ENCODE data around the gene UBALD2.
"Not testable (repeated sequence)": the region's sequence is repeated elsewhere in the genome, so short reads cannot be mapped to it uniquely, and the experiment has no call there.

UBALD2 gene

GRCh38 chr17:76223802-76224201, 41.3 kb upstream of the UBALD2 start:
- no peak overlapping the region for H3K4me2 ChIP-seq (ENCODE audit: low read depth, low read length)
- no peak overlapping the region for H3K27ac ChIP-seq (ENCODE audit: low read length)
- H3K36me3 ChIP-seq (replicated peaks; ENCODE audit: insufficient read depth, low read length), result no peaks in the 10 kb centered on the region
- H3K4me1 ChIP-seq (ENCODE audit: low read length), result no peaks in the 10 kb centered on the region
- H3K4me3 ChIP-seq (ENCODE audit: low read length), result no peak overlapping the region
- no peak overlapping the region for H2AFZ ChIP-seq (ENCODE audit: low read length)
- H3K27me3 ChIP-seq (replicated peaks; ENCODE audit: insufficient read depth, low read length), result no peaks in the 10 kb centered on the region
- no peaks in the 10 kb centered on the region for H4K20me1 ChIP-seq (ENCODE audit: insufficient read depth, low read length)
- no peak for TF ChIP-seq EZH2 (optimal IDR thresholded peaks at IDR 0.05; ENCODE audit: low read depth, low read length)
- no peak for TF ChIP-seq EZH2phosphoT487 (IDR thresholded peaks at IDR 0.05; ENCODE audit: low read length)
- no peaks in the 10 kb centered on the region for H3K79me2 ChIP-seq (ENCODE audit: low read length)
- no peaks in the 10 kb centered on the region for H3K9me3 ChIP-seq (replicated peaks; ENCODE audit: insufficient read depth, low read length)
- no peaks in the 10 kb centered on the region for H3K9me2 ChIP-seq (replicated peaks; ENCODE audit: insufficient read depth, low read length)
- H3F3A ChIP-seq (ENCODE audit: insufficient read depth, low read length), result no peaks in the 10 kb centered on the region
- no peak for DNase-seq
- H3K9ac ChIP-seq (ENCODE audit: low read length), result no peak overlapping the region

GRCh38 chr17:76225373-76226086, 39.6 kb upstream of the UBALD2 start:
- H3K4me2 ChIP-seq (ENCODE audit: low read depth, low read length); H3K4me3 ChIP-seq (ENCODE audit: low read length): not testable (repeated sequence)

GRCh38 chr17:76226749-76227148, 38.4 kb upstream of the UBALD2 start:
- not testable (repeated sequence) for H3K27me3 ChIP-seq (replicated peaks; ENCODE audit: insufficient read depth, low read length); H3F3A ChIP-seq (ENCODE audit: insufficient read depth, low read length); H3K27ac ChIP-seq (ENCODE audit: low read length); H3K4me3 ChIP-seq (ENCODE audit: low read length); H3K4me1 ChIP-seq (ENCODE audit: low read length); H3K36me3 ChIP-seq (replicated peaks; ENCODE audit: insufficient read depth, low read length); H3K9ac ChIP-seq (ENCODE audit: low read length); H3K9me3 ChIP-seq (replicated peaks; ENCODE audit: insufficient read depth, low read length); H3K4me2 ChIP-seq (ENCODE audit: low read depth, low read length); H2AFZ ChIP-seq (ENCODE audit: low read length); H3K79me2 ChIP-seq (ENCODE audit: low read length); H4K20me1 ChIP-seq (ENCODE audit: insufficient read depth, low read length); H3K9me2 ChIP-seq (replicated peaks; ENCODE audit: insufficient read depth, low read length); DNase-seq

More at GRCh38 chr17:76225373-76226086, 39.6 kb upstream of the UBALD2 start:
- H4K20me1 ChIP-seq (ENCODE audit: insufficient read depth, low read length); H3K79me2 ChIP-seq (ENCODE audit: low read length); H3K9me3 ChIP-seq (replicated peaks; ENCODE audit: insufficient read depth, low read length); H3K36me3 ChIP-seq (replicated peaks; ENCODE audit: insufficient read depth, low read length); H3K9me2 ChIP-seq (replicated peaks; ENCODE audit: insufficient read depth, low read length); H2AFZ ChIP-seq (ENCODE audit: low read length); H3F3A ChIP-seq (ENCODE audit: insufficient read depth, low read length); H3K27ac ChIP-seq (ENCODE audit: low read length); DNase-seq; H3K9ac ChIP-seq (ENCODE audit: low read length); H3K4me1 ChIP-seq (ENCODE audit: low read length); H3K27me3 ChIP-seq (replicated peaks; ENCODE audit: insufficient read depth, low read length): not testable (repeated sequence)

- Histone ChIP-seq H3K9me3 (replicated peaks; ENCODE audit: insufficient read depth, low read length) (no peaks in the 10 kb centered on the region), H3K4me2 (ENCODE audit: low read depth, low read length) (no peak overlapping the region), H2AFZ (ENCODE audit: low read length) (no peak overlapping the region), H3K9me2 (replicated peaks; ENCODE audit: insufficient read depth, low read length) (no peaks in the 10 kb centered on the region), H3K27ac (ENCODE audit: low read length) (no peak overlapping the region), H3K4me3 (ENCODE audit: low read length) (no peak overlapping the region), H3K4me1 (ENCODE audit: low read length) (no peaks in the 10 kb centered on the region), H3K27me3 (replicated peaks; ENCODE audit: insufficient read depth, low read length) (no peaks in the 10 kb centered on the region), H3K9ac (ENCODE audit: low read length) (no peak overlapping the region), H3F3A (ENCODE audit: insufficient read depth, low read length) (no peaks in the 10 kb centered on the region), H3K79me2 (ENCODE audit: low read length) (no peaks in the 10 kb centered on the region), H4K20me1 (ENCODE audit: insufficient read depth, low read length) (no peaks in the 10 kb centered on the region), H3K36me3 (replicated peaks; ENCODE audit: insufficient read depth, low read length) (no peaks in the 10 kb centered on the region)
- DNase-seq, result no peak
- TF ChIP-seq EZH2 (optimal IDR thresholded peaks at IDR 0.05; ENCODE audit: low read depth, low read length), result no peak
- TF ChIP-seq EZH2phosphoT487 (IDR thresholded peaks at IDR 0.05; ENCODE audit: low read length), result no peak
- TF ChIP-seq, protein P1, sequence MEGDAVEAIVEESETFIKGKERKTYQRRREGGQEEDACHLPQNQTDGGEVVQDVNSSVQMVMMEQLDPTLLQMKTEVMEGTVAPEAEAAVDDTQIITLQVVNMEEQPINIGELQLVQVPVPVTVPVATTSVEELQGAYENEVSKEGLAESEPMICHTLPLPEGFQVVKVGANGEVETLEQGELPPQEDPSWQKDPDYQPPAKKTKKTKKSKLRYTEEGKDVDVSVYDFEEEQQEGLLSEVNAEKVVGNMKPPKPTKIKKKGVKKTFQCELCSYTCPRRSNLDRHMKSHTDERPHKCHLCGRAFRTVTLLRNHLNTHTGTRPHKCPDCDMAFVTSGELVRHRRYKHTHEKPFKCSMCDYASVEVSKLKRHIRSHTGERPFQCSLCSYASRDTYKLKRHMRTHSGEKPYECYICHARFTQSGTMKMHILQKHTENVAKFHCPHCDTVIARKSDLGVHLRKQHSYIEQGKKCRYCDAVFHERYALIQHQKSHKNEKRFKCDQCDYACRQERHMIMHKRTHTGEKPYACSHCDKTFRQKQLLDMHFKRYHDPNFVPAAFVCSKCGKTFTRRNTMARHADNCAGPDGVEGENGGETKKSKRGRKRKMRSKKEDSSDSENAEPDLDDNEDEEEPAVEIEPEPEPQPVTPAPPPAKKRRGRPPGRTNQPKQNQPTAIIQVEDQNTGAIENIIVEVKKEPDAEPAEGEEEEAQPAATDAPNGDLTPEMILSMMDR (IDR thresholded peaks at IDR 0.05; ENCODE audit: low read length), result no peak
These were observed 32.8 kb upstream of the UBALD2 start for GRCh38 chr17:76232342-76232741.
